22Rv1 (cell line): Measurements from ENCODE around the gene ENTPD6.

Experiments used
- CTCF ChIP-seq: fragments of 450-650 bp; IDR thresholded peaks from 2 replicates; pipeline ENCODE4 v1.5.1; 2017; ENCODE audit warnings: mild to moderate bottlenecking
- ZFX ChIP-seq: fragments of 450-650 bp; IDR thresholded peaks from 2 replicates; pipeline ENCODE4 v1.6.1; 2017; ENCODE audit warnings: antibody characterized with exemption, borderline replicate concordance

- TF ChIP-seq CTCF = no peak
- no peak for TF ChIP-seq ZFX
Observed at GRCh38 chr20:25223179-25223661, 27.7 kb downstream of the ENTPD6 start.
